GM23248 (cell line): ENCODE results near the gene PFKFB1. TPM values are rescaled to one million over a fixed set of nuclear protein-coding genes. Genes with fewer than 3 reads are reported as not detected.

Source experiments
- DNase-seq: peaks from one replicate; pipeline ENCODE4 v3.0.0-alpha.2; 2015
- H2AFZ ChIP-seq: fragments of 200-600 bp; sonication (generic); 2 replicates; pipeline ENCODE4 v1.6.1; 2016; ENCODE audit warnings: antibody characterized with exemption
- H3F3A ChIP-seq: fragments of 200-600 bp; sonication (generic); 2 replicates; pipeline ENCODE4 v1.6.1; 2016; ENCODE audit warnings: mild to moderate bottlenecking, antibody characterized with exemption, mixed run types; ENCODE audit not compliant: insufficient read depth
- H3K27ac ChIP-seq: fragments of 200-600 bp; sonication (generic); 2 replicates; pipeline ENCODE4 v1.5.1; 2016; ENCODE audit warnings: mild to moderate bottlenecking
- H3K27me3 ChIP-seq: fragments of 200-600 bp; sonication (generic); replicated peaks from 2 replicates; pipeline ENCODE4 v1.6.1; 2016; ENCODE audit warnings: mild to moderate bottlenecking; ENCODE audit not compliant: insufficient read depth
- H3K36me3 ChIP-seq: fragments of 200-600 bp; sonication (generic); 2 replicates; pipeline ENCODE4 v1.6.1; 2016; ENCODE audit warnings: low read depth, mild to moderate bottlenecking
- H3K4me1 ChIP-seq: fragments of 200-600 bp; sonication (generic); 2 replicates; pipeline ENCODE4 v1.6.1; 2016; ENCODE audit warnings: mild to moderate bottlenecking; ENCODE audit not compliant: insufficient read depth
- H3K4me2 ChIP-seq: fragments of 200-600 bp; sonication (generic); one replicate; pipeline ENCODE4 v1.6.1; 2016; ENCODE audit warnings: mild to moderate bottlenecking; ENCODE audit not compliant: unreplicated experiment
- H3K4me3 ChIP-seq: fragments of 200-600 bp; sonication (generic); 2 replicates; pipeline ENCODE4 v1.5.1; 2016; ENCODE audit warnings: mild to moderate bottlenecking
- H3K79me2 ChIP-seq: fragments of 200-600 bp; sonication (generic); 2 replicates; pipeline ENCODE4 v1.6.1; 2016; ENCODE audit warnings: mild to moderate bottlenecking; ENCODE audit not compliant: insufficient read depth
- H3K9ac ChIP-seq: fragments of 200-600 bp; sonication (generic); 2 replicates; pipeline ENCODE4 v1.6.1; 2016; ENCODE audit warnings: mild to moderate bottlenecking
- H3K9me2 ChIP-seq: fragments of 200-600 bp; sonication (generic); 2 replicates; pipeline ENCODE4 v1.6.1; 2016; ENCODE audit warnings: mixed run types, mild to moderate bottlenecking, moderate library complexity; ENCODE audit not compliant: insufficient read depth
- H3K9me3 ChIP-seq: fragments of 200-600 bp; sonication (generic); one replicate; pipeline ENCODE4 v1.6.1; 2017; ENCODE audit warnings: low read depth
- H4K20me1 ChIP-seq: fragments of 200-600 bp; sonication (generic); 2 replicates; pipeline ENCODE4 v1.6.0; 2016; ENCODE audit not compliant: insufficient read depth
- EZH2 ChIP-seq: fragments of 200-600 bp; sonication (generic); IDR thresholded peaks from 2 replicates; pipeline ENCODE4 v1.6.1; 2018; ENCODE audit warnings: antibody characterized with exemption, mild to moderate bottlenecking; ENCODE audit not compliant: insufficient read depth, poor library complexity, severe bottlenecking
- EZH2phosphoT487 ChIP-seq: fragments of 200-600 bp; sonication (generic); IDR thresholded peaks from 2 replicates; pipeline ENCODE4 v1.6.1; 2018; ENCODE audit warnings: antibody characterized with exemption, moderate library complexity, mild to moderate bottlenecking, low read depth; ENCODE audit not compliant: insufficient read depth
- WGBS, 2 experiments: methylation state at CpG; one replicate each; pipeline ENCODE4 v1.1.6; 2015 to 2017; ENCODE audit warnings: low lambda C conversion rate in 2 of 2, low coverage in 1 of 2; ENCODE audit errors: missing lambda C conversion rate in 2 of 2; 5-methylcytosine and 5-hydroxymethylcytosine counted together
- in situ Hi-C: fragments of 300-500 bp; cut with MboI; formaldehyde crosslinking; loops from 2 replicates; pipeline ENCODE4 v1.15.0; 2020
- polyA plus RNA-seq: library from polyadenylated mRNA; unstranded; fragments of >200 nt; fragmentation: Nextera tagmentation; extraction: Ambion mirVana; gene quantifications from 2 replicates; pipeline ENCODE4 v1.2.1, GENCODE V29; 2016
- total RNA-seq: library from RNA; depleted of rRNA; stranded (reverse); fragments of >200 nt; shearing (Covaris generic); gene quantifications from 2 replicates; pipeline ENCODE4 v1.2.3, GENCODE V29; 2014; rRNA removed

The PFKFB1 gene
- total RNA-seq, result not detected in 2 replicates
- not detected in 2 replicates for polyA plus RNA-seq

GRCh38 chrX:54994099-54994498, at the start of gene PFKFB1:
Gene PFKFB1, minus strand, starts transcription at chrX:54994188. Its CDS starts 181 bp downstream, at chrX:54994007.
- 51 to 63% methylated on average over 2 of the region's 2 CpGs for WGBS, 2 experiments
- in situ Hi-C loops, result no loop called here
- no peak within 1 kb of the TSS for H2AFZ ChIP-seq

GRCh38 chrX:55041514-55041913, 47.5 kb upstream of the PFKFB1 start:
- in situ Hi-C loops, result no loop called here

More at GRCh38 chrX:54994099-54994498, at the start of gene PFKFB1:
- Histone ChIP-seq H3K9me3 (no peaks in the 10 kb centered on the region), H3K9me2 (no peaks in the 10 kb centered on the region), H3K4me3 (no peak within 1 kb of the TSS), H3K4me1 (no peaks in the 10 kb centered on the region), H3K79me2 (no peaks in the 10 kb centered on the region), H3F3A (no peaks in the 10 kb centered on the region), H3K27ac (no peak within 1 kb of the TSS), H3K4me2 (no peak within 1 kb of the TSS), H3K9ac (no peak within 1 kb of the TSS), H3K27me3 (no peaks in the 10 kb centered on the region), H3K36me3 (no peaks in the 10 kb centered on the region), H4K20me1 (no peaks in the 10 kb centered on the region)
- TF ChIP-seq EZH2, result no peak
- TF ChIP-seq EZH2phosphoT487, result no peak
- DNase-seq, result no peak

GRCh38 chrX:55039471-55039870, 45.5 kb upstream of the PFKFB1 start:
- DNase-seq, result peak; percentile 16

More at GRCh38 chrX:55041514-55041913, 47.5 kb upstream of the PFKFB1 start:
- Histone ChIP-seq H3K9ac (no peak overlapping the region), H3K9me3 (no peaks in the 10 kb centered on the region), H3F3A (no peaks in the 10 kb centered on the region), H4K20me1 (no peaks in the 10 kb centered on the region), H3K27me3 (no peaks in the 10 kb centered on the region), H3K27ac (no peak overlapping the region), H3K79me2 (no peaks in the 10 kb centered on the region), H3K4me1 (no peaks in the 10 kb centered on the region), H3K4me3 (no peak overlapping the region), H3K9me2 (no peaks in the 10 kb centered on the region), H2AFZ (no peak overlapping the region), H3K4me2 (no peak overlapping the region), H3K36me3 (no peaks in the 10 kb centered on the region)
- DNase-seq, result no peak
- no peak for TF ChIP-seq EZH2
- no peak for TF ChIP-seq EZH2phosphoT487
- WGBS, 2 experiments, result 50 to 67% methylated on average over 2 to 6 of the region's 6 CpGs

GRCh38 chrX:55033429-55033828, 39.4 kb upstream of the PFKFB1 start:
- H3K9ac ChIP-seq, result no peak overlapping the region
- H3F3A ChIP-seq, result no peaks in the 10 kb centered on the region
- TF ChIP-seq EZH2, result no peak
- no peak overlapping the region for H3K4me3 ChIP-seq
- no peaks in the 10 kb centered on the region for H4K20me1 ChIP-seq
- H3K79me2 ChIP-seq, result no peaks in the 10 kb centered on the region
- in situ Hi-C loops, result no loop called here
- H3K36me3 ChIP-seq, result no peaks in the 10 kb centered on the region
- H3K27ac ChIP-seq, result no peak overlapping the region
- DNase-seq, result no peak
- 24 to 28% methylated on average over 2 of the region's 2 CpGs for WGBS, 2 experiments
- no peaks in the 10 kb centered on the region for H3K9me3 ChIP-seq
- H3K4me2 ChIP-seq, result no peak overlapping the region
- H3K27me3 ChIP-seq, result no peaks in the 10 kb centered on the region
- H3K9me2 ChIP-seq, result no peaks in the 10 kb centered on the region
- no peak overlapping the region for H2AFZ ChIP-seq
- H3K4me1 ChIP-seq, result no peaks in the 10 kb centered on the region

More at GRCh38 chrX:55039471-55039870, 45.5 kb upstream of the PFKFB1 start:
- TF ChIP-seq EZH2phosphoT487 (no peak), EZH2 (no peak)
- Histone ChIP-seq H4K20me1 (no peaks in the 10 kb centered on the region), H3K4me2 (no peak overlapping the region), H3K9me2 (no peaks in the 10 kb centered on the region), H3K27me3 (no peaks in the 10 kb centered on the region), H3K9ac (no peak overlapping the region), H3K79me2 (no peaks in the 10 kb centered on the region), H3K4me3 (no peak overlapping the region), H3F3A (no peaks in the 10 kb centered on the region), H3K36me3 (no peaks in the 10 kb centered on the region), H2AFZ (no peak overlapping the region), H3K27ac (no peak overlapping the region), H3K9me3 (no peaks in the 10 kb centered on the region), H3K4me1 (no peaks in the 10 kb centered on the region)
- in situ Hi-C loops, result no loop called here
- 36 to 80% methylated on average over 3 of the region's 3 CpGs for WGBS, 2 experiments
